GM21737 (cell line): ENCODE data around the gene OTOL1.

Experiments used
- ATAC-seq: cut with Tn5 transposase; IDR thresholded peaks from one replicate; pipeline ENCODE4 v1.9.1; 2021; ENCODE audit warnings: mild to moderate bottlenecking, moderate library complexity; ENCODE audit not compliant: unreplicated experiment

The OTOL1 gene

DNA sequence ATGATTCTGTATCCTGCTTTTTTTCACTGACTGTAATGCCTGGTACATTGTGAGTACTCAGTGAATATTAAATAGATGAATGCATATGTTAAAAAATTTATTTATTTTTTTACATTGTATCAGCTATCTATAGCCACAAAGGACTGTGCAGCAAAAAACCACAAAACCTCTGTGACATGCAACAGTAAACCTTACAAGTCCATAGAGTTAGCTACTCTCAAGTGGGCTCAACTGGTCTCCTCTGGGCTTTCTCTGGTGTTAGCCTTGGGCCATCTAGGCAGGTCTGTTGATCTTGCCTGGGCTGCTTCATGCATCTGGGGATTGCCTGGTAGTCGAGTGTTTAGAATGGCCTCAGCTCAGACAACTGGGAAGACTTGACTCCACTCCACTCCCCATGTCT lies 35.3 kb downstream of the OTOL1 start:
- no peak for ATAC-seq

DNA sequence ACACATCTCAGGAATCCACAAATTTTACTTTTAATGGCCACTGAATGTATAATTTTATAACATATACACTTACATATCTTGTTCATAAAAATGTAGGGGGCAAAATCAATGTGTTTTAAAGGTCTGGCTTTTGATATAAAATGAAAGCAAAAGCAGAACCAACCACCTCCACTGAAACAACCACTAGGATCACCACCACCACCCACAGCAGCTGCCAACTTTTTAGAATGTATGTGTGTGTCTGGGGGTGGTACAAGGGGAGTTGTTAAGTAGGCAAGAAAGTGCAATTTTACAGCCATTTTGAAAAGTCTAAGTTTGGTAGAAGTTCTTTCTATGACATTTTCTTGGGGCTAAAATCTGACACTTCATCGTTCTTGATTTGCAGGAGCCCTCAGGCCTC lies 44.0 kb downstream of the OTOL1 start:
- no peak for ATAC-seq

DNA sequence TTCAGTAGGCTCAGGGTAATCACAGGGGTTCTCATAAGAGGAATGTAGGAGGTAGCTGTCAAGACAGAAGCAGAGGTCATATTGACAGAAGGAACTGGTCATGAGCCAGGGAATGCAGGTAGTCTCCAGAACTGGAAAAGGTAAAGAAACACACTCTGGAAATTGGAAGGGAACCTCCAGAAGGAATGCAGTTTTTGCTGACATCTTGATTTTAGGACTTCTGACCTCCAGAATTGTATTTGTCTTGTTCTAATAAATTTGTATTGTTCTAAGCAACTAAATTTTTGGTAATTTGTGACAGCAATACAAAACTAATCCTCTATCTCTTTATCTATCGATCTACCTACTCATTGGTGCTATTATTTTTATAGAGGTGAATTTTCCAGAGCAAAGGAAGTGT lies 49.2 kb downstream of the OTOL1 start:
- ATAC-seq: no peak

DNA sequence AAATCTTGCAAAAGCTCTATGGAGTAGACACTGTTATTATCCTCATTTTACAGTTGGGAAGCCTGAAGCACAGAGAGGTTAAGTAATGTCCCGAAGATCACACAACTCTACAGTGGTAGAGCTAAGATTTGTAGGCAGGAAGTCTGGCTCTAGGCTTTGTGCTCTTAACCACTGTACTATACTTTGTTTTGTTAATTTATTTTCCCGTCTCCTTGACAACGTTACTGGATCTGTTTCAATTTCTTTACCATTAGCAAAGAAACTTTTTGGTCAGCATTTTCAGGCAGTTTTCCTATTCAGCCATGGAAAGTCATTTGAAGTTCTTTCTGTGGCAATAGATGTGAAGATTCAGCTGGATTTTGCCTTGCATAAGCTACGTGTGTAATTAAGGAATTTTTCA lies 51.7 kb downstream of the OTOL1 start:
- ATAC-seq: no peak

DNA sequence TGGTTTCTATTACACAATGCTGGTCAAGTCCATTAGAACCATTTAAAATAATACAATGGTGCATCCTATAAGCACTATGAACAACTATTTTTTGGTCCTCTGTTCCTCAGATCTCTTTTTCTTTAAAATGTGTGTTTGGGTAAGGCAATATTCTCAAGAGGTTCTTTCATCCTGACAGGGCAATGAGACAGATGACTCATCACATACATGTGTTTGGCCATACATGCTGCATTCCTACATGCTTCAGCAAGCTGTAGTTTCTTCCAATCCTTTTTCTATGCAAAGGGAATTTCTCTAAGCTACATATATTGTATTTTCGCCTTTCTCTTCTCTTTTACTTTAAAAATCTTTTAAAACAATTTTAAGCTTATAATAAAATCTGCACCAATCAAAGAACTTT lies 52.7 kb downstream of the OTOL1 start:
- no peak for ATAC-seq

DNA sequence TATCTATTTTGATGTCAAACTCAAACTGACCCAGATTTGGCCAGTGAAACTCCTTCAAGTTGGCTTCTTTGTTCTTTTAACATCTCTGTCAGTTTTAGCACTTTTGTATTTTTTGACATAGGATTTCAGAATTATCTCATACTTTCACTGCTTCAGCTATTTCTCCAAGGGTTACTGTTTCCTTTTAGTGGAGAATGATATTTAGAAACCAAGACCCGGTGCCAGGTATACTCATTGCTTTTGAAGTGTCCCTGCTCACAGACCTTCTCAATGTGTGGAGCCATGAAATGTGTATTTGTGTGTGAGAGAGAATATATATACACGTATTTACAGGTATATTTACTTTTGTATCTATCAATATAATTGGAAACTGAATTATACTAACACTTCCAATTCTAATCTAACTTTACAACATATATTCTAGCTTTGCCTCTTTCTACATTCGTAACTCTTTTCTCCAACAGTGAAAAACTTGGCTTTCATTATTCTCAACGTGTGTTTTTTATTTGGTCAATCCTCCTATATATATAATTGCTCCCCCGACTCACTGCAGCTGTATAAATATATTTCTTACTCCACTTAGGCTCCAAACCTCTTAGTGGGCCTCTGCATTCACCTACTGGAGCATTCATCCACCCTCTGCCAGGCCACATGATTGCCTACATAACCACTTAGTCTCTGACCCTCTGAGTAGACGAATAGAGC lies 54.0 kb downstream of the OTOL1 start:
- ATAC-seq: no peak

DNA sequence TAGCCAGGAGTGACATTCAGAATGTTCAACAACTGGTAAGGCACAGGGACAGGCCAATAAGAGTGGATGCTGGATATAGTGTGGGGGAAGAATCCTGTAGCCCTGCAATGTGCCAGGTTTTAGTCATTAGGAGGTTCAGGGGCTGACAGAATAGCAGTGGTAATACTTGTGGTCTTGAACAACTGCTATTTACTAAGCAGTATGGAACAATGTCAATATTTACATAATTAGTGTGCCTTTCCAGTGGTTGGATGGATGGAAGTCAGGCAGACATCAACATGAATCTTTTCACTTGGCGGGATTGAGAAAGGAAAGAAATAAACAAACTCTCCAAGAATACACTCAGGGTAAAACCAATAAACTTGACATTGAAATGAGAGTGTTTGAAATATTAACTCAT lies 55.1 kb downstream of the OTOL1 start:
- no peak for ATAC-seq

DNA sequence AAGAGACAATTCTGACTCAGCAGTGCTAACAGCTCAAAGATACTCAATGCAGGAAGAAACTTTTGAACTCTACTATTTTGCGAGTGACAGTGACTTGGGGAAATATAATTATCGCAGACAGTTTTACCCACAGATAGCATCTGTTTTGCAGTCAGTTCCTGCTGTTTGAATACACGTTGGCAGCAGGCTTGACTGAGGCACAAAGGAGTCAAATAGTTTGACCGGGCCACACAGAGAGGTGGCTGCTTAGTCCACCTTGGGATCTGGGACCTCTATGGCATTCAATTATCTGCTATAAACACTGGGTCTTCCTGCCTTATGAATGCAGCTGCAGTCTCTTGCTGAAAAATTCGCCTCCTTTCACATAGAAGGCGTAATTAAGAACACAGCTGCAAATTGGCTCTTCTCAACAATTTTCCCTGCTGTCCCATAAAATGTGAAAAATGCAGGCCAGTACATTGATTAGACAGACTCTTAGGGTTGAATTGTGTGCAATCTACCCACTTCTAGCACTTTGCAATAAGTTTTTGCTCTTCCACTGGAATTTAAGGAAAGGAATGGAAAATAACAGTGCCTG lies 56.5 kb downstream of the OTOL1 start:
- no peak for ATAC-seq
